ENCODE measurements around the gene L1TD1. TPM values are rescaled to one million over a fixed set of nuclear protein-coding genes. Genes with fewer than 3 reads are reported as not detected.

The L1TD1 gene
- total RNA-seq, 1 experiment from 2014 or later, result not detected

- peak overlapping the region; percentile 85 for H3K27ac ChIP-seq
- peak; percentile 50 to 53 for DNase-seq
- ChIA-PET CTCF (interaction anchor here (0.6 to 0.9 kb wide), 5 partner anchors 45 to 185 kb away, joined by 3 to 7 read pairs (median 3); no protein-coding TSS in a partner anchor), POLR2A (ENCODE audit: unreplicated experiment) (interaction anchor here (0.6 kb wide), 1 partner anchor 28 kb away, joined by 5 read pairs; no protein-coding TSS in a partner anchor)
- H3K36me3 ChIP-seq (ENCODE audit: low read depth), result no peaks in the 10 kb centered on the region
- H3K9me3 ChIP-seq (ENCODE audit: insufficient read depth, low read depth), result no peaks in the 10 kb centered on the region
- intact Hi-C loops (cut with micrococcal nuclease; ENCODE audit: unreplicated experiment), result no loop called here
- H3K79me2 ChIP-seq (ENCODE audit: low read depth), result no peaks in the 10 kb centered on the region
- H2AFZ ChIP-seq, result no peak overlapping the region
- no peak for TF ChIP-seq CTCF (conservative IDR thresholded peaks at IDR 0.05)
- no peak for TF ChIP-seq EZH2 (IDR thresholded peaks at IDR 0.05; ENCODE audit: low read depth)
- H3K9me2 ChIP-seq (ENCODE audit: insufficient read depth), result no peaks in the 10 kb centered on the region
- BruUV-seq (replicated peaks), result no TSS peak
- peak overlapping the region; percentile 57 for H3K4me2 ChIP-seq
- H3K4me3 ChIP-seq, result no peak overlapping the region
- no peaks in the 10 kb centered on the region for H3K27me3 ChIP-seq (ENCODE audit: insufficient read depth, low read depth)
- no peaks in the 10 kb centered on the region for H4K20me1 ChIP-seq (ENCODE audit: insufficient read depth)
- H3K4me1 ChIP-seq (replicated peaks; ENCODE audit: insufficient read depth), result peaks cover 45% of the 10 kb centered on the region
- peaks cover 30% of the 10 kb centered on the region for H3F3A ChIP-seq (ENCODE audit: insufficient read depth, low read depth)
These were observed 34.8 kb downstream of the L1TD1 start for GRCh38 chr1:62229468-62229867.

- no peaks in the 10 kb centered on the region for H3K27me3 ChIP-seq (ENCODE audit: insufficient read depth, low read depth)
- H3F3A ChIP-seq (ENCODE audit: insufficient read depth, low read depth), result peaks cover 30% of the 10 kb centered on the region
- H3K9me2 ChIP-seq (ENCODE audit: insufficient read depth), result no peaks in the 10 kb centered on the region
- no peaks in the 10 kb centered on the region for H3K9me3 ChIP-seq (ENCODE audit: insufficient read depth, low read depth)
- no peak overlapping the region for H2AFZ ChIP-seq
- peaks cover 50% of the 10 kb centered on the region for H3K4me1 ChIP-seq (replicated peaks; ENCODE audit: insufficient read depth)
- H3K36me3 ChIP-seq (ENCODE audit: low read depth), result no peaks in the 10 kb centered on the region
- peak in 1 of 2 experiments; percentile 32 for DNase-seq
- peak overlapping the region; percentile 57 for H3K4me2 ChIP-seq
- TF ChIP-seq EZH2 (IDR thresholded peaks at IDR 0.05; ENCODE audit: low read depth) (no peak), CTCF (conservative IDR thresholded peaks at IDR 0.05) (no peak)
- BruUV-seq (replicated peaks), result TSS peak; percentile 73
- H4K20me1 ChIP-seq (ENCODE audit: insufficient read depth), result no peaks in the 10 kb centered on the region
- intact Hi-C loops (cut with micrococcal nuclease; ENCODE audit: unreplicated experiment), result loop anchor here (1.0 to 5.0 kb wide), 8 partner anchors 8 to 206 kb away; no protein-coding TSS in a partner anchor
- H3K4me3 ChIP-seq, result no peak overlapping the region
- CTCF ChIA-PET, result interaction anchor here (0.6 to 0.9 kb wide), 5 partner anchors 46 to 184 kb away, joined by 3 to 11 read pairs (median 7); no protein-coding TSS in a partner anchor
- peak overlapping the region; percentile 85 for H3K27ac ChIP-seq
- POLR2A ChIA-PET (ENCODE audit: unreplicated experiment), result no interaction called here
- no peaks in the 10 kb centered on the region for H3K79me2 ChIP-seq (ENCODE audit: low read depth)
These were observed 35.3 kb downstream of the L1TD1 start for GRCh38 chr1:62229932-62230331.

GRCh38 chr1:62230718-62231117 lies 36.1 kb downstream of the L1TD1 start:
- no peaks in the 10 kb centered on the region for H3K27me3 ChIP-seq (ENCODE audit: insufficient read depth, low read depth)
- H3K36me3 ChIP-seq (ENCODE audit: low read depth), result no peaks in the 10 kb centered on the region
- no peaks in the 10 kb centered on the region for H3K9me2 ChIP-seq (ENCODE audit: insufficient read depth)
- peaks cover 58% of the 10 kb centered on the region for H3K4me1 ChIP-seq (replicated peaks; ENCODE audit: insufficient read depth)
- intact Hi-C loops (cut with micrococcal nuclease; ENCODE audit: unreplicated experiment), result loop anchor here (1.0 to 5.0 kb wide), 8 partner anchors 8 to 206 kb away; no protein-coding TSS in a partner anchor
- no peak overlapping the region for H3K4me3 ChIP-seq
- no peaks in the 10 kb centered on the region for H4K20me1 ChIP-seq (ENCODE audit: insufficient read depth)
- peak overlapping the region; percentile 57 for H3K4me2 ChIP-seq
- peaks cover 30% of the 10 kb centered on the region for H3F3A ChIP-seq (ENCODE audit: insufficient read depth, low read depth)
- H3K9me3 ChIP-seq (ENCODE audit: insufficient read depth, low read depth), result no peaks in the 10 kb centered on the region
- no peaks in the 10 kb centered on the region for H3K79me2 ChIP-seq (ENCODE audit: low read depth)
- ChIA-PET POLR2A (ENCODE audit: unreplicated experiment) (interaction anchor here (0.5 to 0.7 kb wide), 3 partner anchors 48 to 1129 kb away, joined by 3 to 9 read pairs (median 5); no protein-coding TSS in a partner anchor), CTCF (interaction anchor here (0.6 kb wide), 1 partner anchor 32 kb away, joined by 4 read pairs; no protein-coding TSS in a partner anchor)
- TF ChIP-seq CTCF (conservative IDR thresholded peaks at IDR 0.05) (no peak), EZH2 (IDR thresholded peaks at IDR 0.05; ENCODE audit: low read depth) (no peak)
- peak; percentile 95 to 100 for DNase-seq
- no TSS peak for BruUV-seq (replicated peaks)
- H3K27ac ChIP-seq, result peak overlapping the region; percentile 85
- no peak overlapping the region for H2AFZ ChIP-seq

All from PC-9 (cell line).